ENCODE data around the gene LSM11.
"Not testable (repeated sequence)": the region's sequence is repeated elsewhere in the genome, so short reads cannot be mapped to it uniquely, and the experiment has no call there.

DNA sequence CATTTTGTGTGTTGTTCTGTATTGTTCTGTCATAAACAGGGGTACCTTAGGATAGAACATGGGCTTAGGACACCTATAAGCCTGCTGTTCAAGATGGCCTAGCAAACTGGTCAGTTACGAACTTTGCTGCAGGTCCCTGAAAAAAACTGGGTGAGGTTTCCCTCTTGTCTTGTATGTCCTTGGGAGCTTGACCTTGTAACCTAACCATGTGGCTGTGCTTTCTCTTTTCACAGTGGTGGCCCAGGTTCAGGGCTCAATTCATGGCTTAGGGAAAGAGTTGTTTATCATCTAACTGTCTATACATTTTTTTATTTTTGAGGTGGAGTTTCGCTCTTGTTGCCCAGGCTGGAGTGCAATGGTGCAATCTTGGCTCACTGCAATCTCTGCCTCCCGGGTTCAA lies 47.4 kb upstream of the LSM11 start:
- not testable (repeated sequence) for TF ChIP-seq POLR2A (IDR thresholded peaks at IDR 0.05)
- TF ChIP-seq, protein P1, sequence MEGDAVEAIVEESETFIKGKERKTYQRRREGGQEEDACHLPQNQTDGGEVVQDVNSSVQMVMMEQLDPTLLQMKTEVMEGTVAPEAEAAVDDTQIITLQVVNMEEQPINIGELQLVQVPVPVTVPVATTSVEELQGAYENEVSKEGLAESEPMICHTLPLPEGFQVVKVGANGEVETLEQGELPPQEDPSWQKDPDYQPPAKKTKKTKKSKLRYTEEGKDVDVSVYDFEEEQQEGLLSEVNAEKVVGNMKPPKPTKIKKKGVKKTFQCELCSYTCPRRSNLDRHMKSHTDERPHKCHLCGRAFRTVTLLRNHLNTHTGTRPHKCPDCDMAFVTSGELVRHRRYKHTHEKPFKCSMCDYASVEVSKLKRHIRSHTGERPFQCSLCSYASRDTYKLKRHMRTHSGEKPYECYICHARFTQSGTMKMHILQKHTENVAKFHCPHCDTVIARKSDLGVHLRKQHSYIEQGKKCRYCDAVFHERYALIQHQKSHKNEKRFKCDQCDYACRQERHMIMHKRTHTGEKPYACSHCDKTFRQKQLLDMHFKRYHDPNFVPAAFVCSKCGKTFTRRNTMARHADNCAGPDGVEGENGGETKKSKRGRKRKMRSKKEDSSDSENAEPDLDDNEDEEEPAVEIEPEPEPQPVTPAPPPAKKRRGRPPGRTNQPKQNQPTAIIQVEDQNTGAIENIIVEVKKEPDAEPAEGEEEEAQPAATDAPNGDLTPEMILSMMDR (IDR thresholded peaks at IDR 0.05), result not testable (repeated sequence)

Measured in lower leg skin (tissue), 3 donors.